ENCODE data around the gene MYO1G. TPM values are rescaled to one million over a fixed set of nuclear protein-coding genes. Genes with fewer than 3 reads are reported as not detected.

The MYO1G gene
- polyA plus RNA-seq, 1 of the 3 experiments (the other 2 are of a cell fraction): 0.05 TPM

DNA sequence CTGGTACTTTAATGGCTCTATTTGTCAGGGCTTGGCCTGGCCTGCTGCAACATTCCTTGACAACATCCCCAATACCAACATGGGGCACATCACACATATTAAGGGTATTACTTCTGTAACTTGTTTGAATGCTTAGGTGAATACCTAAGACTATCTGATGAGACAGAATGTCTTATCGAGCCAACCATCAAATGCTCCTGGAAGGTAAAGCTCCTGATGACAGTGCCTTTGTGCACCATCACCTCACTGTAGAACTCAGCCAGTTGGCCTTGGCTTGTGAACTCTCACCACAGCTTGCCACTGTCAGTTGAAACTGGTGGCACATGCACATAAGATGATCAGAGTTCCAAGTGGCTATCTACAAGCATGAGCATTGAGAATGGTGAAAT, 3.7 kb upstream of the MYO1G start:
- DNase-seq: no peak
- CTCF ChIA-PET: interaction anchor here (0.8 to 5.8 kb wide), 6 partner anchors 9 to 153 kb away, joined by 3 to 34 read pairs (median 6); no protein-coding TSS in a partner anchor

DNA sequence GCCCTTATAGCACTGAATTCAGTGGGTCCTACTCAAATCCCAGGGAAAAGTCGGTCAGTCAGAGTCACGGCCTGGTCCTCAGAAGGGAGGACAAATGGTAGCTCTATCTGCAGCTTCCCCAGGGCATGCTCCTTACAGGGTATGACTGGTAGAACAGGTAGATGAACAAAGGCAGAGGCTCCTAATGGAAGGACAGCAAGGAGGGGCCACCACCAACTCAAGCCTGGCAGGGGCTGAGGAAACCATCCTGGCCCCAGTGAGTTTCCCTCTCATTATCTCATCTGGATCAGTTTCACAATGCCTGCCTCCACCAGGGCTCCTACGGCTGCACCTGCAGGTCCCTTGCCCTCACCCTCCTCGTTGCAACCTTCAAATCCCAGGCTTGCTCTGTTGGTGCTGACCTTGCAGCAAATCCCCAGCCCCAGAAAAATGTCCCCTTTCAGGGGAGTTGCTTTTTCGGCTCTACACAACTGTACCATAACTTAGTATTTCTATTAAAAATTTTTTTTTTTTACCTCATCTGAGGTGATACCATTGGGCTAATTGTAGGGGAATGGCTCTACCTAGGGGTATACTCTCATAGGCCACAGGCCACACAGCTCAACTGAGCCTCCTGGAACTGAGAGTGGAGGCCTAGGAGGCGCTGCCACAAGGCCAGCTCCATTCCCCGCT, 2.4 kb upstream of the MYO1G start:
- no peaks in the 10 kb centered on the region for H3K9me3 ChIP-seq
- no peaks in the 10 kb centered on the region for H3K9me2 ChIP-seq
- H3K4me1 ChIP-seq (ENCODE audit: control insufficient read depth in 1 of 2, insufficient read depth in 2 of 2, low read depth in 1 of 2, low read length in 1 of 2): peaks cover 14 to 23% of the 10 kb centered on the region in 2 experiments; a peak in 3 of 4 replicates
- 0 out of 4 replicates have a peak overlapping the region, but pooled peaks of 1 of the 2 experiments have one; percentile 6 for H3K27ac ChIP-seq (ENCODE audit: low read depth in 2 of 2, low read length in 1 of 2)
- 98% methylated on average over 7 of the region's 7 CpGs for WGBS (ENCODE audit: low lambda C conversion rate)
- H3K36me3 ChIP-seq (replicated peaks in 1 of 2; ENCODE audit: control insufficient read depth in 1 of 2, insufficient read depth in 2 of 2, low read length in 1 of 2): peaks cover 40 to 53% of the 10 kb centered on the region in 2 experiments
- POLR2A ChIA-PET: interaction anchor here (0.9 to 2.5 kb wide), 2 partner anchors 9 to 18 kb away, joined by 3 to 8 read pairs; no protein-coding TSS in a partner anchor
- DNase-seq: peak; percentile 24
- H4K20me1 ChIP-seq (ENCODE audit: insufficient read depth): 0 out of 2 replicates have a peak, but pooled peaks cover 4% of the 10 kb centered on the region
- H3K9ac ChIP-seq: no peak overlapping the region
- peaks cover 39% of the 10 kb centered on the region for H3F3A ChIP-seq (replicated peaks; ENCODE audit: insufficient read depth)
- H2AFZ ChIP-seq (ENCODE audit: low read depth): no peak overlapping the region
- CTCF ChIA-PET: interaction anchor here (0.9 to 4.1 kb wide), 4 partner anchors 10 to 155 kb away, joined by 3 to 17 read pairs (median 4); no protein-coding TSS in a partner anchor
- H3K4me3 ChIP-seq (ENCODE audit: low read depth in 2 of 2, low read length in 1 of 2): no peak overlapping the region
- H3K27me3 ChIP-seq (ENCODE audit: insufficient read depth): no peaks in the 10 kb centered on the region
- no peak overlapping the region for H3K4me2 ChIP-seq
- peaks cover 24% of the 10 kb centered on the region for H3K79me2 ChIP-seq (ENCODE audit: insufficient read depth)
- TF ChIP-seq CHD2 (IDR thresholded peaks at IDR 0.05; ENCODE audit: low read length, partially characterized antibody) (no peak), POLR2AphosphoS5 (IDR thresholded peaks at IDR 0.05; ENCODE audit: low read depth, low read length) (no peak), FOXJ3 (CRISPR knock-in tag; IDR thresholded peaks at IDR 0.05) (no peak), EZH2phosphoT487 (IDR thresholded peaks at IDR 0.05; ENCODE audit: borderline replicate concordance, low read depth) (no peak), RFX5 (IDR thresholded peaks at IDR 0.05; ENCODE audit: low read length) (no peak), SMC3 (IDR thresholded peaks at IDR 0.05; ENCODE audit: low read depth, low read length) (no peak), ELF1 (IDR thresholded peaks at IDR 0.05) (no peak)
- TF ChIP-seq, protein P1, sequence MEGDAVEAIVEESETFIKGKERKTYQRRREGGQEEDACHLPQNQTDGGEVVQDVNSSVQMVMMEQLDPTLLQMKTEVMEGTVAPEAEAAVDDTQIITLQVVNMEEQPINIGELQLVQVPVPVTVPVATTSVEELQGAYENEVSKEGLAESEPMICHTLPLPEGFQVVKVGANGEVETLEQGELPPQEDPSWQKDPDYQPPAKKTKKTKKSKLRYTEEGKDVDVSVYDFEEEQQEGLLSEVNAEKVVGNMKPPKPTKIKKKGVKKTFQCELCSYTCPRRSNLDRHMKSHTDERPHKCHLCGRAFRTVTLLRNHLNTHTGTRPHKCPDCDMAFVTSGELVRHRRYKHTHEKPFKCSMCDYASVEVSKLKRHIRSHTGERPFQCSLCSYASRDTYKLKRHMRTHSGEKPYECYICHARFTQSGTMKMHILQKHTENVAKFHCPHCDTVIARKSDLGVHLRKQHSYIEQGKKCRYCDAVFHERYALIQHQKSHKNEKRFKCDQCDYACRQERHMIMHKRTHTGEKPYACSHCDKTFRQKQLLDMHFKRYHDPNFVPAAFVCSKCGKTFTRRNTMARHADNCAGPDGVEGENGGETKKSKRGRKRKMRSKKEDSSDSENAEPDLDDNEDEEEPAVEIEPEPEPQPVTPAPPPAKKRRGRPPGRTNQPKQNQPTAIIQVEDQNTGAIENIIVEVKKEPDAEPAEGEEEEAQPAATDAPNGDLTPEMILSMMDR (IDR thresholded peaks at IDR 0.05): no peak
- TF ChIP-seq, protein P2, sequence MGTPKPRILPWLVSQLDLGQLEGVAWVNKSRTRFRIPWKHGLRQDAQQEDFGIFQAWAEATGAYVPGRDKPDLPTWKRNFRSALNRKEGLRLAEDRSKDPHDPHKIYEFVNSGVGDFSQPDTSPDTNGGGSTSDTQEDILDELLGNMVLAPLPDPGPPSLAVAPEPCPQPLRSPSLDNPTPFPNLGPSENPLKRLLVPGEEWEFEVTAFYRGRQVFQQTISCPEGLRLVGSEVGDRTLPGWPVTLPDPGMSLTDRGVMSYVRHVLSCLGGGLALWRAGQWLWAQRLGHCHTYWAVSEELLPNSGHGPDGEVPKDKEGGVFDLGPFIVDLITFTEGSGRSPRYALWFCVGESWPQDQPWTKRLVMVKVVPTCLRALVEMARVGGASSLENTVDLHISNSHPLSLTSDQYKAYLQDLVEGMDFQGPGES (IDR thresholded peaks at IDR 0.05; ENCODE audit: low read depth, low read length): no peak
- TF ChIP-seq, protein P3, sequence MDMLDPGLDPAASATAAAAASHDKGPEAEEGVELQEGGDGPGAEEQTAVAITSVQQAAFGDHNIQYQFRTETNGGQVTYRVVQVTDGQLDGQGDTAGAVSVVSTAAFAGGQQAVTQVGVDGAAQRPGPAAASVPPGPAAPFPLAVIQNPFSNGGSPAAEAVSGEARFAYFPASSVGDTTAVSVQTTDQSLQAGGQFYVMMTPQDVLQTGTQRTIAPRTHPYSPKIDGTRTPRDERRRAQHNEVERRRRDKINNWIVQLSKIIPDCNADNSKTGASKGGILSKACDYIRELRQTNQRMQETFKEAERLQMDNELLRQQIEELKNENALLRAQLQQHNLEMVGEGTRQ (IDR thresholded peaks at IDR 0.05; ENCODE audit: borderline replicate concordance, low read depth, low read length): no peak

More for the DNA sequence above, 3.7 kb upstream of the MYO1G start:
- 0 out of 2 replicates have a peak, but pooled peaks cover 4% of the 10 kb centered on the region for H4K20me1 ChIP-seq (ENCODE audit: insufficient read depth)
- H3K9me2 ChIP-seq: no peaks in the 10 kb centered on the region
- H3K79me2 ChIP-seq (ENCODE audit: insufficient read depth): peaks cover 26% of the 10 kb centered on the region
- TF ChIP-seq FOSL2 (IDR thresholded peaks at IDR 0.05; ENCODE audit: borderline replicate concordance, low read depth) (no peak), GABPA (IDR thresholded peaks at IDR 0.05; ENCODE audit: low read depth) (no peak), MXI1 (IDR thresholded peaks at IDR 0.05; ENCODE audit: low read depth, low read length) (no peak), FOXM1 (IDR thresholded peaks at IDR 0.05; ENCODE audit: low read depth) (no peak), TAF1 (IDR thresholded peaks at IDR 0.05; ENCODE audit: borderline replicate concordance, low read depth, low read length) (no peak)
- TF ChIP-seq, protein P4, sequence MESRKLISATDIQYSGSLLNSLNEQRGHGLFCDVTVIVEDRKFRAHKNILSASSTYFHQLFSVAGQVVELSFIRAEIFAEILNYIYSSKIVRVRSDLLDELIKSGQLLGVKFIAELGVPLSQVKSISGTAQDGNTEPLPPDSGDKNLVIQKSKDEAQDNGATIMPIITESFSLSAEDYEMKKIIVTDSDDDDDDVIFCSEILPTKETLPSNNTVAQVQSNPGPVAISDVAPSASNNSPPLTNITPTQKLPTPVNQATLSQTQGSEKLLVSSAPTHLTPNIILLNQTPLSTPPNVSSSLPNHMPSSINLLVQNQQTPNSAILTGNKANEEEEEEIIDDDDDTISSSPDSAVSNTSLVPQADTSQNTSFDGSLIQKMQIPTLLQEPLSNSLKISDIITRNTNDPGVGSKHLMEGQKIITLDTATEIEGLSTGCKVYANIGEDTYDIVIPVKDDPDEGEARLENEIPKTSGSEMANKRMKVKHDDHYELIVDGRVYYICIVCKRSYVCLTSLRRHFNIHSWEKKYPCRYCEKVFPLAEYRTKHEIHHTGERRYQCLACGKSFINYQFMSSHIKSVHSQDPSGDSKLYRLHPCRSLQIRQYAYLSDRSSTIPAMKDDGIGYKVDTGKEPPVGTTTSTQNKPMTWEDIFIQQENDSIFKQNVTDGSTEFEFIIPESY (IDR thresholded peaks at IDR 0.05; ENCODE audit: borderline replicate concordance, low read depth): no peak
- TF ChIP-seq, protein P1 (IDR thresholded peaks at IDR 0.05): no peak
- POLR2A ChIA-PET: interaction anchor here (1.3 to 2.5 kb wide), 2 partner anchors 9 to 10 kb away, joined by 5 to 8 read pairs; no protein-coding TSS in a partner anchor
- H3K36me3 ChIP-seq (replicated peaks in 1 of 2; ENCODE audit: control insufficient read depth in 1 of 2, insufficient read depth in 2 of 2, low read length in 1 of 2): peaks cover 40 to 53% of the 10 kb centered on the region in 2 experiments
- no peak overlapping the region for H3K27ac ChIP-seq (ENCODE audit: low read depth in 2 of 2, low read length in 1 of 2)
- H3K4me1 ChIP-seq (ENCODE audit: control insufficient read depth in 1 of 2, insufficient read depth in 2 of 2, low read depth in 1 of 2, low read length in 1 of 2): peaks cover 19 to 24% of the 10 kb centered on the region in 2 experiments; a peak in 3 of 4 replicates
- WGBS (ENCODE audit: low lambda C conversion rate): 82% methylated on average over 1 of the region's 1 CpG
- no peak overlapping the region for H3K4me3 ChIP-seq (ENCODE audit: low read depth in 2 of 2, low read length in 1 of 2)
- H3K4me2 ChIP-seq: no peak overlapping the region
- H3K9me3 ChIP-seq: no peaks in the 10 kb centered on the region
- peaks cover 44% of the 10 kb centered on the region for H3F3A ChIP-seq (replicated peaks; ENCODE audit: insufficient read depth)
- no peak overlapping the region for H2AFZ ChIP-seq (ENCODE audit: low read depth)
- H3K27me3 ChIP-seq (ENCODE audit: insufficient read depth): no peaks in the 10 kb centered on the region
- no peak overlapping the region for H3K9ac ChIP-seq
